Fibroblast of skin of abdomen (primary cell): ENCODE measurements around the gene GAREM1.

ENCODE experiments used
- DNase-seq: peaks from one replicate; pipeline ENCODE4 v3.0.0-alpha.2; 2013

Gene GAREM1

DNA sequence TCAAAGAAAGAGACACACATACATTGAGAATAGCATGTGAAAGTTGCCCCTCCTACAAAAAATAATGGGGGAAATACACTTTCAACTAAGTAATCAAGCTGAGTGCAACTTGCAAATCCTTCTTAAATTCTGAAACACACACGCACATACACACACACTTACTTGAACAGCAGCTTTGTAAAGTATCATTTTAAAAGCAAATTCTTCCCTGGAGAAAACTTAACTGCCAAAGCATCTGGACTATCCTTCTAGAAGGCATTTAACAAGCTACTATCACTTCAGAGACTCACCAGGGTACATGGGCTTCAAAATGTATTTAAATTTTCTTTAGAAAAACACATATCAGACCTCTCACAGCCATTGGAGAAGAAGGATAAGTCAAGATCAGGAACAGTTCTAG lies 15.3 kb downstream of the GAREM1 start:
- DNase-seq = no peak

DNA sequence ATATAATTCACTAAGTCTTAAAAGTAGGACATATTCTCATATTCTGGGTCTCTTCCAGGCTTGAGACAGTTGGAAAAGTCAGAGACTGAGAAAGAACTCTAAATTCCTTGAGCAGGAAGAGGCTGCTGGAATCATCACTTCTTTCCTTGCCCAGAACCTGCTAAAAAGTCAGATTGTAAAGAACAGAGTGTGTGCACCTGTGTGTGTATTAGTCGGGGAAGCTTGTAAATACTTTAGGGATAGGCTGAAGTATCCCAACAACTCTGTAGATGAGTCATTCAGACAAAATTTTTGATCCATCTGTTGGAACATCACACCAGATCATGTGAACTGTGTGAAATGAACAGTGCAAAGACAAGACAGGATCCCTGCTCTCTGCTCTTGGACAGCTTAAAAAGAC lies 16.1 kb downstream of the GAREM1 start:
- no peak for DNase-seq

DNA sequence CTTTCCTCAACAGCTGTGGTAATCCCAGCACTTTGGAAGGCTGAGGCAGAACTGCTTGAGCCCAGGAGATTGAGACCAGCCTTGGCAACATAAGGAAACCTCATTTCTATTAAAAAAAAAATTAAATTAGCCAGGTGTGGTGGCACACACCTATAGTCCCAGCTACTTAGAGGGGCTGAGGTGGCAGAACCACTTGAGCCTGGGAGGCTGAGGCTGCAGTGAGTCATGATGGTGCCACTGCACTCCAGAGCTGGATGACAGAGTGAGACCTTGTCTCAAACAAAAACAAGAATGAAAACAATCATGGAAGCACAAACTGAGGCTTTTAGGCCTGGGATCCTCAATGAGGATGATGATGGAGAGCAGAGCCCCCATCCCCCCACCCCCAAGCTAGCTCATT lies 19.8 kb downstream of the GAREM1 start:
- DNase-seq = no peak

DNA sequence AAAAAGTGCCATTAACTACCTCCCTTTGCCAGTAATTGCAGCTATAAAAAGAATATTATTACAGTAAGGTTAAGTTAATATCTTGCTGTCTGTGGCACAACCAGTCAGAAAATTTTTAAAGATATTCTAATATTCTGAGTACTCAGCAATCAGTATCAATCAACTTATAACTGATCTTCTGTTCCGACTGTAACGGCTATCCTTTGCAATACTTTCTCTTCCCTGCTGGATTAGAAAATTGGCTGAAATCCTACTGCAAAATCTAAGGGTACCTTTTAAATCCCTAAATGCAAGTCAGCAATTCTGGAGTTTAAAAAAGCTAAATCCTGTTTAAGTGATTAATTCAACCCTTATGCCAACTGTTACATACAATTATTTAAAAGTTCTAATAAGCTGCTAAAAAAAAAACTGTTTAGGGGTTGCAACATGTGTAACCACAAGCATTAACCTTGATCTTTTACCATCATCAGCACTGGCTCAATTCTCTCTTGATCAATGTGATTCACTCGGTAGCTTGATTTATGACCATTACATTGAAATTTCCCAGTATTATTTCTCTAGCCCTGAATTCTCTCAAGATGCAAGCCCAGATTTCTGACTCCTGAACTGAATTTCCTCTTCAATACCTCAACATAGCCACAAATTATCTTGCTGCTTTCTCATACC lies 20.5 kb downstream of the GAREM1 start:
- peak; percentile 60 for DNase-seq

DNA sequence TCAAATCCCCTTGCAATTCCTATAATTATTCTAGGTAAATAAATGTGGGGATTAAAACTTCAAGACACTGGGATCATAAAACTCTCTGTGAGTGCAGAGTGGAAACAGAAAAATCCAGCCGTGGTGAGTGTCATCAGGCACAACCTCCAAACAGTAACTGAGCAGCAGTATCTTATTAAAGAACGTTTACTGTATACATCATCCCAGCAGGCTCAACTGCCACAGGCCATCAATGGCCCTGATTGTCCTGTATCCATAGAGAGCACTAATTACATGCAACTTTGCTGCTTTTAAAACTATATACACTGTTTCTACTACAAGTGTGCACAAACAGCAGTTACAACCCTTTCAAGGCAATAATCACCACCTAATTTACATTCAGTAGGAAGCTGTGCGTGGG lies 23.9 kb downstream of the GAREM1 start:
- DNase-seq = no peak

DNA sequence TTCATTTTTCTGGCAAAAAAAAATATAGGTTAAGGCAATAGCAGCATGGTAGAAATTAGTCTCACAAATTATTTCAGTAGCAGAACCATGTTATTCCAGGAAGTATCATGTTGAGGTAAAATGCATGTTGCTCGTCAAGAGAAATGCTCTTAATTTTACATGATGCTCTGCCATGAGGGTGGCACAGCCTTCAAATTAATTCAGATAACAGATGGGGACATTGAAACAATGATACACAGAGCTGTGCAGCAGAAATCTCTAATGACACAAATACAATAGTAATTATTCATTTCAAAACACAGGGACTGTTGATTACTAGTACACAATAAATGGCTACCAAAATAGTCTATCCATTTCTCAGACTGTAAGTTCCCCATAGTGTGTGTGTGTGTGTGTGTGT lies 24.8 kb downstream of the GAREM1 start:
- no peak for DNase-seq

DNA sequence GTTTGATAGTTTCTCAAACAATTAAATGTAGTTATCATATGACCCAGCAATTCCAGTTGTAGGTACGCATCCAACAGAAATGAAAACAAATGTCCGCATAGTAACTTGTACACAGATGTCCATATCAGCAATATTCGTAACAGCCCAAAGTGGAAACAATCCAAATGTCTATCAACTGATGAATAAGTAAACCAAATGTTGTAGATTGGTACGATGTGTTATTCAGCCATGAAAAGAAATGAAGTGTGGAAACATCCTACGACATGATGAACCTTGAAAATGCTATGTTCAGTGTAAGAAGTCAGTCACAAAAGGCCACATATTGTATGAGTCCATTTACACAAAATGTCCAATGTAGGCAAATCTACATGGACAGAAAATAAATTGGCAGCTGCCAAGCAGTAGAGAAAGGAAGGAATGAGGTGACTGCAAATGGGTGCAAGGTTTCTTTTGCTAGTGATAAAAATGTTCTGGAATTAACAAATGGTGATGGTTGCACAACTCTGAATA lies 26.9 kb downstream of the GAREM1 start:
- DNase-seq = peak; percentile 24

DNA sequence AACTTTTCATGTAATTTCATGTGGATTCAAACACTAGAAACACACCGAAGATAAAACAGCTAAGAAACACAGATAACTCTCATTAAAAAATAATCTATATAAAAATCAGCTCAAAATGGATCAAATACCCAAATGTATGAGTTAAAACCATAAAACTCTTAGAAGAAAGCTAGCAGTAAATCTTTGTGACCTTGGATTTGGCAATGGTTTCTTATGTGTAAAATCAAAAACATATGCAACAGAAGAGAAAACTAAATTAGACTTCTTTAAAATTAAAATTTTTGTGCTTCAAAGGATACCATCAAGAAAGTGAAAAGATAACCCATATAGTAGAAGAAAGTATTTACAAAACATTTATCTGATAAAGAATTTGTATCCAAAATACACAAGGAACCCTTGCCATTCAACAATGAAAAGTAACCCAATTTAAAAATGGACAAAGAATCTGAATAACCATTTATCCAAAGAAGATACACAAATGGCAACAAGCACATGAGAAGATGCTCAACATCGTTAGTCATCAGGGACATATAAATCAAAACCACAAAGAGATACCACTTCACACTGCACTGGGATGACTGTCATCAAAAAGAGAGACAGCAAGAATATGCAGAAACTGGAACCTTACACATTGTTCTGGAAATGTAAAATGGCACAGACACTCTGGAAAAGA lies 27.5 kb downstream of the GAREM1 start:
- DNase-seq = peak; percentile 45

DNA sequence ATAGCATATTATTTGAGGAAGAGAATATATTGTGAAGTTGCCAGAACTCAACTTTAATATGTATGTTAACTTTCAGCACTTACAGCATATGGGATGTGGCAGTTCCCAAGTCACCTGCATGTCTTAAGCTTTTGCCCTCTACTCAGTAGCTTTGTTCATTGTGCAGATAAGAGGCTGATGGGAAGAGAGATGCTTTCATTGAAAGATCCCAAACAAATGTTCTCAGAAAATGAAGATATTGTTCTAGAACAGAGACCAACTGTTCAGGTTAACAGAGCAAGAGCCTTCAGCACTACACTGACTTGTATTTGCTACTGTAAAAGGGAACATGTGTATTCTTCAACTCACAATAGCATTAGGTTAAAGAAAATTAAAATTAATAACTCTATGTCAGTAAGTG lies 28.1 kb downstream of the GAREM1 start:
- no peak for DNase-seq

DNA sequence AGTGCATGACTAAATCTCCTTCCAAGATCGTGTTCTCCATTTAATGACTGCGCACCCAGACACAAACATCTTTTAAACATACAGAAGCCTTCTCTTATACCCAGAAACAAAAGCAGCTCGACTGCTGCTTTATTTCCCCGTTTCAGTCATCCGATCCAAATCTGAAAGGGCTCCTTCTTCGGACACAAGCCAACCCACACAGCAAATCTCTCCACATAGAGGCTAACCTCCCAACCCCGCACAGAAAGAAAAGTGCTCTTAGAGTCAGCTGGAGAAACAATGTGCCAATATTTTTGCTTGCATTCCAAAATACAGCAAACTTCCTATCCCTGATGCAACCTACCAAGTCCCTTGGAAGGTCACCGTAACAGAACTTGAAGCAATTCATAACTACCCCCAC lies 29.1 kb downstream of the GAREM1 start:
- no peak for DNase-seq

DNA sequence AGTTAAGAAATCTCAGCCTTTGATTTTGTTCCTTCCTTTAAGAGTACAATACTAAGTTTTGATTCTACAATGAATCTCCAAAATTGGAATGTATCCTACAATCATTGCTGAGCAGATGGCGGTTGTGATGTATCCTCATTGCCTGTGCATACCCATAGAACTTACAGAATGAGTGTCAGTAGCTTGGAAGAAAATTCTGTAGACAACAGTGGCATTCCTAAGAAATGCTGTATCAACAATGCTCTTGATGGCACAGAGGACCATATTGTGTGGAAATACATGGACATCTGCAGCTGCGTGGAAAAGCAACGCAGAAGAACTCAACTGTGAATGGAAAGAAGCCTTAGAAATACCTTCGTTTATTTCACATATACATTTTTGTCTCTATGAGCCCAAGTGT lies 30.2 kb downstream of the GAREM1 start:
- DNase-seq = no peak

DNA sequence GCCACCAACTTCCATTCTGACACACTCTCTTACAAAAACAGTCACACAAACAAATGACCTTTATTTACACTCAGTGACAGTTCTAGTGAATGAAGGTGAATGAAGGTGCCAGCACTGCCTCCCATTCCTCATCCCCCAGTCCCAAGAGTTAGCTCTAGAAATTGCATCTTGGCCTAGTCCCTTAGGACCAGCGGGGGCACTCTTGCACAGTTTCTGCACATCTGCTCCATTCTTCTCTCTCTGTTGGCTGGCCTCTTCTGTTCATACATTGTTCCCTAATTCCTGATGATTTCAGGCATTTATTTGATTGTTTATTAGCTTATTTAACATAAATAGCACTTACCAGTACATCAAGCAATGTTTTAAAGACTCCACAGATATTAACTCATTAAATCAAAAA lies 30.9 kb downstream of the GAREM1 start:
- no peak for DNase-seq

DNA sequence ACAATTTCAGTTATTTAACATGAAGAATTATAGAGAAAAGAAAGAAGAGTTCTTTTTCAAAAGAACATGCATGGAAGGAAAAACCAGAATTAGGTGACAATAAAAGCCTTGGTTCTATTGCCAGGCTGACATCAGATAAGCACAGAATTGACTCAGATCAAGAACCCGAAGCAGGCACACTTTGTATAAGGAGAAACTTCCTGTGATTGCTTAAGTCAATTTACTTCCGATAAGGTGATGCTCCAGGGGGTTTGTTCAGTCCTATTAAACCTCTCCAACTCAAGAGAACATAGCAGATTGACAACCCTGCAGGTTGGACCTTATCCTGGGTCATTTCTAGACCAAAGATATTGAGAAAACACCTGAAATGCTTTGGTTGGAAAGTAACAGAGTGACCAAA lies 31.4 kb downstream of the GAREM1 start:
- no peak for DNase-seq

DNA sequence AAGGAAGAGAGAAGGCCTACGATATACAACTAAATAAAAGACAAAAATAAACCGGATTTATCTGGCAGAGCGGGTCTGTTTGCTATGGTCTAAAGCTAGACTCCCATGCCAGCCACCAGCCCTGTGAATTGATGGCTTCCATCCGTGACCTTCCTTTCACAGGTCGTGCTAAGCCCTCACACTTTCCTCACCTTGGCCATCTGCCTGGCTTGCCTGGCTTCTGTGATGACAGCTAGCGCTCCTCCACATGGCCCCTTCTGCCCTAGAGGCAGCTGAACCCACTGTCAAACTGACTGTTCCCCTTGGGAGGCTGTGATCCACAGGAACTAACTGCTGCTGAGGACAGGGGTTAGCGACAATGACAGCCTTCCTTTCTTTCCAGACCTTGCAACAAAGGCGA lies 32.5 kb downstream of the GAREM1 start:
- no peak for DNase-seq

DNA sequence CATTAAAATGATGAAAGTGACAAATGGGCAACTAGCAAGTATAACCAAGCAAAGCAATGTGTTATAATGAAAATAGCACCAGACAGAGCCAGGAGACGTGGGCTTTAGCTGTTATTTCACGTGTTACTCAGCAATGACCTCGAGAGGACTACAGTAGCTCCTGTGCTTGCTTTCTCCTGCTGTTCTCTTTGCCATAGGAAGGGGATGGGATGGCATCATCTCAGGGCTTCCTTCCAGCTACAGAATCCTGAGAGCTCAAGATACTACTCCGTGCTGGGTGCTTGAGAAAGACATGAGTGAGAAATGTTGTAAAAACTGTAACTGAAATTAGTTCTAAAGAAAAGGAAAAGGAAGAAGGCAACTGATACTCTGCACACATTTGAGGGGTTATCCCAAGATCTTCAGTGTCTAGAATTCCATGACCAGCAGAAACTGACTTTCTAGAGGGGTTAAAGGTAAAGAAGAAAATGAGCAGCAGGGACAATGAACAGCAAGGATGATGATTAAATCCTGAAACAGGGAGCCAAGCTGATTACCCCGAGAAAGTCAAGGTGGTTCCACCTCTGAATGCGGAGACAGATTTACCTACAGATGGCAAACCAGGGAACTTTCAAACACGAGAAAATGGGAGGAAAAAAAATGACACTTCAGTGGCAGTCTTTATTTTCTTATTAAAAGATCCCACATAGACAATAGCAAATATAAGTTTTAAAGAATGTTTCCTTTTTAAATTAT lies 33.4 kb downstream of the GAREM1 start:
- no peak for DNase-seq

DNA sequence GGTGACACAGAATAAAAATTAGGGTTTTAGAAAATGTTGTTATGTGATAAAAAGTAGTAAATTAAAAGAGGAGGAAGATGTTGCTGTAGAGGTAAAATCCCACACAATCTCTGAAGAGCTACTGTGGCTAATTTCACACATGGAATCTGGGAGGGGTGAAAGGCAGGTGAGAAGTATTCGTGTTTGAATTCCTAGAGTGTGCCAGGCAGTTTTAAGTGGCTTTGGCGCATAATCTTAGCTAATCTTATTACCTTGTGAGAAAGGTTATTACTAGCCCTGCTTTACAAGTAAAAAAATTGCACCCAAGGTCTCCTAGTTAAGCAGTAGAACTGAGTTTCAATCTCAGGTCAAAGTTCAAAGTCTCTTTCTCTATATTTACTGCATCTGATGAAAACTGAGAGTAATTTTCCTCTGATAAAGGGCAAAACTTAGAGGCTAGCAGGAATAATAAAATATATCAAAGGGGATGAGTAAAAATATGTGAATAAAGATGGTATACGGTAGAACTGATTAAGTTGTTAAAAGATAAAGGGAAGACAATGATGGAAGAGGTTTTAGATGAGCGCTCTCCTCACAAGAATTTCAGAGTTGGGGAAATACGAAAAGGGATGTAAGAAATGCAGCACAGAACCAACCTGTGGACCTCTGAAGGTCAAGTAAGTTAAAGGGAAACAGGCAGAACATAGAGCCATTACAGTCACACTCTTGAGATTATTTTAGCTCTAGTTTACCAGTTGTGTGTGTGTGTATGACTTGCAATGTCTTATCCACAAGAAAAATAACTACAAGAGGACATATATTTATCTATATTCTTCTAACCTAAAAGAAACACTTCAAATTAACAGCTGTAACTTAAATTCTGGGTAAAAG lies 34.8 kb downstream of the GAREM1 start:
- DNase-seq = no peak

DNA sequence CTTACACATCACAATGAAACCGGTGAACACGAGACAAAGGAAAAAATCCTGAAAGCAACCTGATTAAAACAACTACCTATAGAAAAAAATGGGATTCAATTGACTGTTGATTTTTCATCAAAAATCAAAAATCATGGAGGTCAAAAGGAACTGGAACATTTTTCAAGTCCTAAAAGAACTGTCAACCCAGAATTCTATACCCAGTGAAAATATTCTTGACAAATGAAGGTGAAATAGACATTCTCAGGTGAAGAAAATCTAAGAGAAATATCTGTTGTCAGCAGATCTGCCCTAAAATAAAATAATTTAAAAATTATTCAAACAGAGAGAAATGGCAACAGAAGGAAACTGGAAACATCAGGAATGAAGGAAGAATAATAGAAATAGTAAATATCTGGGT lies 38.9 kb downstream of the GAREM1 start:
- DNase-seq = no peak

DNA sequence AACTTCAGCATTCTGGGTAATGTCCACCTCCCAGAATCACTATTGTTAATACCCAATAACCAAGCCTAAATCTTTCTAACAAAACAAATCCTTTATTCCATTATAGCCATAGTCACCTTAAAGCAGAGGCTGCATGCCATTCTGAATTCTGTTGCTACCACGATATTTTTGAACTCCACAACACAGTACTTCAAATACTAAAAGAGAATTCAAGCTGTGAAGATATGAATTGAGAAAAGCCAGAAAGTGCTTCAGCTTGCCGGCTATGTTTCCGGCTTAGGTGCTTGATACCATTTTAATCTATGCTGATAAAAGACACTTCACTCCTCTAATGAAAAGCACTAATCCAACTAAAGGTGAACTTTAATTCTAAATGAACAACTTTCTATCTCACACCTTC lies 41.3 kb downstream of the GAREM1 start:
- DNase-seq = no peak

DNA sequence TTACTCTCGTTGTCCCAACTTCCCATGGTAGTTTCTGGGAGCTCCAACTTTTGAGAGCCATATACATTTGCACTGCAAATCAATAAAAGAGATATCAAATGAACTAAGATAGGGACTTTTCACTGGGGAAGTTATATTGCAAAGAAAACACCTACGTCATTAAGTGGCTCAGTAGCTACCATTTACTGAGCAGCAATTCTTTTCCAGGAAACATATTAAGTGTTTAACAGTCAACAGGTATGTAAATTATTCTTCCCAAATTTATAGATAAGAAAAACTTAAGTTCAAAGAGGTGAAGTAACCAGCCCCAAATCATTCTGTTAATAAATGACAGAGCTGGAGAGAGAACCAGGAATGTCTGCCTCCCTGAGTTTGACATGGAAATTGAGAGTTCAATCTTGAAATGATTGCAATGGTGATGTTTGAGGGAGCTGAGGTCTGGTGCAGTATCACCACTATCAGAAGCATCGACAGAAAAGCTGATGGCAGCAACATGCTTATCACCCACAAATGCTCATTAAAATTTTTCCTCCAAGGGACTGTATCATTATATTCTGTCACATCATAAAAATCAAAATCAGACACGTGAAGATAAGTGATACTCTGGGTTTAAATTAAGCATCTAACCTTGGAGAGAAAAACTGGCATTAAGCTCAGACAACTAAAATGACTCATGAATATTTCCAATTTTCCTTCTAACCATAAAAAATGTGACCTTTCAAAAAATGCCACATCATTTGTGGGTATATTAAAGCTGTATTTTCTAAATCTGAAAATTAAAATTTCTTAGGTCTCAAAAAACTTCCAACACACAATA lies 43.4 kb downstream of the GAREM1 start:
- peak; percentile 53 for DNase-seq

DNA sequence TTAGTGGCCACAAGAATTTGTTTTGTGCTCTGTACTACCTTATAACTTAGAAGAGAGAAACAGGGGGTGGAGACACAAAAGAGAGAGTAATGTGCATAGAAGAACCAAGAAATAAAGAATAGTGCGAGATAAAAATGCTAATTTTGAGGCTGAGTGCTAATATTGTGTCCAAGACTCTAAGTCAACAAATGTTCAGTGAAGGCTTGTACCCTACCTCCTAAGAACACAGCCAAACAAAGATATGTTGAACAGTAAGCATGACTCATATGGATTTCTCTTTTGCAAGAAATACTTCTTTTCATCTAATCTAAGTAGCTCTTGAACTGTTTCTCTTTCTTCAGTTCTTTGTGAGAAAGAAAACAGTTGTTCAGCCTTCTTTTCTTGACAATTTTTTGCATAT lies 45.2 kb downstream of the GAREM1 start:
- DNase-seq = peak; percentile 35

DNA sequence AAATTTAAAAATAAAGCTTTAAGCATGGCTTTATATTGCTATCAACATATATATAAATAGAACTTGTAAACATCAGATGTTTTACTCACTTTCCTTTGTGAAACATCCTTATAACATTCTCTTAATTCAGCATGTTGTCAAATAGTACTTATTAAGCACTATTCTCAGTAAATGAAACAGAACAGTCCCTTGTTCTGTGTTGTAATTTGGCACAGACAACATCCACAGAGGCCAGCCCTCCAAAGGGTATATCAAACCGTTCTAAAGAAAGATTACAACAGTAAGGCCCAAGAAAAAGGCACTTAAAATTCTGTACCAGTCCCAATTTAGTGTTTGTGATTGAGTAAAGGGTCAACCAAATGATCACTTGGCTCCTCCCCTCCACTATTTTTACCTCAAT lies 46.0 kb downstream of the GAREM1 start:
- no peak for DNase-seq
